ENCODE results near the gene PCBP4.

The PCBP4 gene

GRCh38 chr3:51942603-51943450, 24.4 kb downstream of the PCBP4 start:
- DNase-seq, result peak in 1 of 58 donors; percentile 42

GRCh38 chr3:51941798-51942602, 25.3 kb downstream of the PCBP4 start, which contains the start of the genes PARP3 and RRP9:
PARP3 (plus strand) TSS chr3:51942363; CDS start chr3:51943356, 993 bp downstream.
RRP9 (minus strand) TSS chr3:51941904; CDS start chr3:51941867, 37 bp downstream.
- DNase-seq, result peak; percentile 92 to 100 (median 100)

- no peak for DNase-seq
Measured at GRCh38 chr3:51941463-51941797, 25.8 kb downstream of the PCBP4 start.

- no peak for DNase-seq
Measured at GRCh38 chr3:51940648-51941462, 26.4 kb downstream of the PCBP4 start.

- no peak for DNase-seq
Measured at GRCh38 chr3:51938780-51939425, 28.4 kb downstream of the PCBP4 start.

- DNase-seq, result no peak
Measured at GRCh38 chr3:51937611-51938450, 29.4 kb downstream of the PCBP4 start.

GRCh38 chr3:51937014-51937413, 30.2 kb downstream of the PCBP4 start:
- no peak for DNase-seq

- DNase-seq, result no peak
Measured at GRCh38 chr3:51935886-51936755, 31.1 kb downstream of the PCBP4 start.

- no peak for DNase-seq
Measured at GRCh38 chr3:51934991-51935885, 32.0 kb downstream of the PCBP4 start.

- DNase-seq, result no peak
Measured at GRCh38 chr3:51934139-51934850, 33.0 kb downstream of the PCBP4 start.

- no peak for DNase-seq
Measured at GRCh38 chr3:51933471-51934138, 33.6 kb downstream of the PCBP4 start.

- no peak for DNase-seq
Measured at GRCh38 chr3:51932471-51933370, 34.5 kb downstream of the PCBP4 start.

GRCh38 chr3:51931756-51932155, 35.5 kb downstream of the PCBP4 start:
- no peak for DNase-seq

- DNase-seq, result no peak
Measured at GRCh38 chr3:51930439-51930838, 36.8 kb downstream of the PCBP4 start.

- DNase-seq, result no peak
Measured at GRCh38 chr3:51929420-51930003, 37.7 kb downstream of the PCBP4 start.

All from anterior cingulate cortex (tissue), 58 donors.